Measurements from ENCODE around the gene OR5T2. TPM values are rescaled to one million over a fixed set of nuclear protein-coding genes. Genes with fewer than 3 reads are reported as not detected.

The OR5T2 gene
- total and polyA plus RNA-seq, 2 of the 4 experiments (the other 2 are of a cell fraction), result not detected

- BruUV-seq (replicated peaks), result no TSS peak
- CTCF ChIA-PET, result no interaction called here
Measured at GRCh38 chr11:56273854-56274253, 39.8 kb upstream of the OR5T2 start, which contains the start of gene OR5T1. OR5T1 (plus strand) TSS chr11:56274154; CDS start chr11:56275639, 1,485 bp downstream.

More at GRCh38 chr11:56273854-56274253, 39.8 kb upstream of the OR5T2 start, which contains the start of gene OR5T1:
- Histone ChIP-seq H4K20me1 (ENCODE audit: insufficient read depth, low read length) (no peaks in the 10 kb centered on the region), H3K4ac (ENCODE audit: low read depth, low read length) (no peak within 1 kb of the TSS), H3K18ac (ENCODE audit: low read depth, low read length) (no peak within 1 kb of the TSS), H3K4me2 (ENCODE audit: low read depth, low read length) (no peak within 1 kb of the TSS), H3K9me3 (ENCODE audit: control insufficient read depth, insufficient read depth, low read length) (peaks cover 5% of the 10 kb centered on the region; the same call in 1 of the 2 replicates), H2BK5ac (ENCODE audit: low read depth, low read length, poor library complexity, severe bottlenecking) (no peak within 1 kb of the TSS), H3K9ac (ENCODE audit: low read depth, low read length) (no peak within 1 kb of the TSS), H2AK5ac (ENCODE audit: low read depth, low read length) (no peak within 1 kb of the TSS), H4K5ac (ENCODE audit: low read depth, low read length) (no peak within 1 kb of the TSS), H2BK15ac (ENCODE audit: low read depth, low read length) (no peak within 1 kb of the TSS), H3K23ac (ENCODE audit: low read depth, low read length) (no peak within 1 kb of the TSS), H3K14ac (replicated peaks; ENCODE audit: low read depth, low read length) (no peak within 1 kb of the TSS), H3K27ac (ENCODE audit: insufficient read depth, low read length) (no peak within 1 kb of the TSS), H2BK20ac (ENCODE audit: low read depth, low read length) (no peak within 1 kb of the TSS), H3K9me1 (ENCODE audit: insufficient read depth, low read length) (no peaks in the 10 kb centered on the region), H3K79me1 (ENCODE audit: low read depth in 1 of 2, low read length in 2 of 2) (no peaks in the 10 kb centered on the region), H3K27me3 (ENCODE audit: control insufficient read depth, insufficient read depth, low read length) (no peaks in the 10 kb centered on the region), H2BK120ac (ENCODE audit: low read depth, low read length) (no peak within 1 kb of the TSS), H3K36me3 (ENCODE audit: control insufficient read depth, insufficient read depth, low read length) (no peaks in the 10 kb centered on the region), H3K4me3 (ENCODE audit: insufficient read depth, low read depth, low read length) (no peak within 1 kb of the TSS), H3K56ac (ENCODE audit: extremely low read depth, insufficient read depth, low read length) (no peak within 1 kb of the TSS), H4K8ac (ENCODE audit: low read depth in 2 of 2, low read length in 2 of 2) (no peak within 1 kb of the TSS), H2AFZ (replicated peaks; ENCODE audit: low read length, poor library complexity) (no peak within 1 kb of the TSS), H4K91ac (ENCODE audit: insufficient read depth, low read depth, low read length) (no peak within 1 kb of the TSS), H3K4me1 (ENCODE audit: control insufficient read depth, insufficient read depth, low read length) (no peaks in the 10 kb centered on the region), H2AK9ac (replicated peaks; ENCODE audit: low read depth, low read length, poor library complexity) (no peak within 1 kb of the TSS)
- dilution Hi-C loops (cut with HindIII; ENCODE audit: low sequenced_read_pairs, unreplicated experiment), result no loop called here
- ATAC-seq (ENCODE audit: low read depth), result no peak
- no peak for TF ChIP-seq USF2 (IDR thresholded peaks at IDR 0.05; ENCODE audit: low read depth, low read length)
- no peak for TF ChIP-seq ELK1 (IDR thresholded peaks at IDR 0.05; ENCODE audit: borderline replicate concordance, low read depth, low read length)
- no peak for TF ChIP-seq FOS (IDR thresholded peaks at IDR 0.05; ENCODE audit: low read depth, low read length)
- no peak for TF ChIP-seq RCOR1 (IDR thresholded peaks at IDR 0.05; ENCODE audit: insufficient replicate concordance, low read length)
- no peak for TF ChIP-seq NFE2L2 (IDR thresholded peaks at IDR 0.05; ENCODE audit: low read depth, low read length)
- TF ChIP-seq CEBPB (IDR thresholded peaks at IDR 0.05; ENCODE audit: low read depth, low read length), result no peak
- TF ChIP-seq MAFK (IDR thresholded peaks at IDR 0.05; ENCODE audit: low read depth, low read length), result no peak
- TF ChIP-seq RFX5 (IDR thresholded peaks at IDR 0.05; ENCODE audit: low read depth, low read length), result no peak
- no peak for TF ChIP-seq MAZ (IDR thresholded peaks at IDR 0.05; ENCODE audit: borderline replicate concordance, low read depth, low read length)
- no peak for TF ChIP-seq CHD1 (IDR thresholded peaks at IDR 0.05; ENCODE audit: low read depth, low read length)
- no peak for TF ChIP-seq RAD21 (IDR thresholded peaks at IDR 0.05; ENCODE audit: low read length)
- no peak for TF ChIP-seq CTCF (conservative IDR thresholded peaks at IDR 0.05; ENCODE audit: low read depth, low read length)
- no peak for TF ChIP-seq SMC3 (IDR thresholded peaks at IDR 0.05; ENCODE audit: low read depth, low read length)
- in situ Hi-C loops (cut with MboI; ENCODE audit: low sequenced_read_pairs), result no loop called here
- DNase-seq, result no peak
- intact Hi-C loops (cut with micrococcal nuclease), result no loop called here
- POLR2A ChIA-PET (ENCODE audit: unreplicated experiment), result no interaction called here

Data from IMR-90 (cell line).